NCI-H69 (cell line): ENCODE measurements around the gene PPFIA4.
A peak's percentile ranks its signal among the peaks of the same experiment; 100 is the strongest.

ENCODE experiments used
- DNase-seq: peaks from one replicate; lab custom pipeline; 2025; lab: John Stamatoyannopoulos, UW

Gene PPFIA4

GRCh38 chr1:203082571-203083462, 56.5 kb downstream of the PPFIA4 start:
- peak; percentile 13 for DNase-seq

- DNase-seq, result no peak
These were observed 57.2 kb downstream of the PPFIA4 start for GRCh38 chr1:203083463-203083921.

GRCh38 chr1:203084588-203085527, 58.6 kb downstream of the PPFIA4 start:
- DNase-seq, result peak; percentile 41

- DNase-seq, result peak; percentile 33
These were observed 59.5 kb downstream of the PPFIA4 start, which contains the start of gene MYOG for GRCh38 chr1:203085528-203086406. Gene MYOG (minus strand): TSS chr1:203086012. CDS start chr1:203085961, 51 bp downstream.

- DNase-seq, result peak; percentile 26
These were observed 60.9 kb downstream of the PPFIA4 start for GRCh38 chr1:203086992-203087763.

GRCh38 chr1:203088441-203088840, 62.1 kb downstream of the PPFIA4 start:
- no peak for DNase-seq

GRCh38 chr1:203089001-203089650, 62.8 kb downstream of the PPFIA4 start:
- DNase-seq, result no peak

GRCh38 chr1:203089651-203090045, 63.4 kb downstream of the PPFIA4 start:
- DNase-seq, result peak; percentile 51

GRCh38 chr1:203090421-203091198, 64.3 kb downstream of the PPFIA4 start:
- no peak for DNase-seq

- DNase-seq, result no peak
These were observed 64.8 kb downstream of the PPFIA4 start for GRCh38 chr1:203091199-203091477.

- no peak for DNase-seq
These were observed 65.6 kb downstream of the PPFIA4 start for GRCh38 chr1:203091761-203092330.

- no peak for DNase-seq
These were observed 67.6 kb downstream of the PPFIA4 start for GRCh38 chr1:203093754-203094410.

- no peak for DNase-seq
These were observed 68.9 kb downstream of the PPFIA4 start for GRCh38 chr1:203095061-203095690.

- DNase-seq, result peak; percentile 58
These were observed 70.3 kb downstream of the PPFIA4 start for GRCh38 chr1:203096566-203096965.

GRCh38 chr1:203097001-203097400, 70.7 kb downstream of the PPFIA4 start:
- no peak for DNase-seq

GRCh38 chr1:203098445-203098844, 72.2 kb downstream of the PPFIA4 start:
- no peak for DNase-seq

GRCh38 chr1:203098914-203099520, 72.7 kb downstream of the PPFIA4 start:
- no peak for DNase-seq
